Natural killer cell treated with Interleukin-12 subunit alpha and Interleukin-12 subunit beta and Interleukin-15 and Interleukin-18, amount 100 ng/mL, for 72 hours (primary cell): ENCODE results near the gene ELMOD3. TPM values are rescaled to one million over a fixed set of nuclear protein-coding genes. Genes with fewer than 3 reads are reported as not detected.

Source experiments
- ATAC-seq, 2 donors: fragments of 150-1000 bp; cut with Tn5 transposase in 1 of 2; sonication (Bioruptor Pico), chemical (Tn5 transposase) in 1 of 2; 2 replicates each; pipeline ENCODE4 v1.10.0; 2021
- DNase-seq: peaks from one replicate; pipeline ENCODE4 v3.0.0; 2022; ENCODE audit warnings: low spot score
- H3K27ac Mint-ChIP-seq, 2 donors: 1 replicate in 1 of 2; 2 replicates in 1 of 2; pipeline ENCODE4 v1.8.0; 2022; ENCODE audit warnings: mixed read lengths in 2 of 2, mild to moderate bottlenecking in 1 of 2, moderate library complexity in 1 of 2
- H3K27me3 Mint-ChIP-seq, 2 donors: 1 replicate in 1 of 2; 2 replicates in 1 of 2; pipeline ENCODE4 v1.8.0; 2022; ENCODE audit warnings: mixed read lengths in 2 of 2
- H3K36me3 Mint-ChIP-seq: one replicate; pipeline ENCODE4 v1.8.0; 2022; ENCODE audit warnings: mixed read lengths
- H3K4me1 Mint-ChIP-seq, 2 donors: 1 replicate in 1 of 2; 2 replicates in 1 of 2; pipeline ENCODE4 v1.8.0; 2022; ENCODE audit warnings: low read depth in 2 of 2, mixed read lengths in 2 of 2, mild to moderate bottlenecking in 1 of 2
- H3K4me3 Mint-ChIP-seq: one replicate; pipeline ENCODE4 v1.8.0; 2022; ENCODE audit warnings: mixed read lengths
- H3K9me3 Mint-ChIP-seq: 2 replicates; pipeline ENCODE4 v1.8.0; 2022; ENCODE audit warnings: mixed read lengths
- total RNA-seq, 2 donors: library from RNA; stranded (reverse); gene quantifications; one replicate each; pipeline ENCODE4 v1.2.3, GENCODE V29; 2022

Gene ELMOD3
- total RNA-seq, 2 donors from 2014 or later, result 19.8 to 19.9 TPM

DNA sequence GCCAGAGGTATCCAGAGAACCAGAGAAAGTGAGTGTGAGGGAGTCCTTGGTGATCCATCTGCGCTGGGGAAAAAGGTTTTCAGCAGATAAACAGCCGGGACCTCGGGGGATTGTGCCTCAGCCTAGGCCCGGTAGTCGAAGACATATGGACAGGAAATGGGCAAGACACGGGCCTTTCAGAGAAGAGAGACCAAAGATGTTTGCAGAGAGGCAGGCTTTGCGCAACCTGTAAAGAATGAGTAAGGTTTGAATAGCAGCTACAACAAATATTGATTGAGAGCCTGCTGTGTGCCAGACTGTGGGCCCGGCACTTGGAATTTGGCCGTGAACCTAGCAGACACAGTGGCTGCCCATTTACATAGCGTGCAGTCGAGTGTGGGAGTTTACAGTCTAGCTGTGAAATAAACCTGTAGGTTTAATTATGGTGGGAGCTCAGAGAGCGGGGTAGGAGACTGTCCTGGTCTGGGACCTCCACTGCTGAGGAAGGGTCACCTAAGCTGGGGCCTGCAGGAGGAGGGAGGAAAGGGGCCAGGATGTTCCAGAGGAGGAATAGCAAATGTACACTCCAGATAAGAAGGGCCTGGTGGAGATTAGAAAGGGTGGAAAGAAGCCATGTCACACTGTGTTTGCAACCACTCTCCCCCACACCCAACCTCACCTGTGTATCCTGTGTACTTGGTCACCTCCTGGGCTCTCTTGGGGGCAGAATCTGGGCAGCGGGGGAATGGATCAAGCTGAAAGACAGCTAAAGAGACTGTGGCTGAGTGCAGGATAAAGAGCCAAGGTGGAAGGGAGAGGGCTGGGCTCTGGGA lies 66.9 kb downstream of the ELMOD3 start:
- Mint-ChIP-seq H3K4me3 (peak overlapping the region; percentile 64), H3K4me1 (peaks cover 25% of the 10 kb centered on the region in 2 donors), H3K36me3 (no peaks in the 10 kb centered on the region), H3K27me3 (no peaks in the 10 kb centered on the region), H3K27ac (peak overlapping the region; percentile 80 to 93), H3K9me3 (no peaks in the 10 kb centered on the region)
- ATAC-seq (no peak), DNase-seq (no peak)

DNA sequence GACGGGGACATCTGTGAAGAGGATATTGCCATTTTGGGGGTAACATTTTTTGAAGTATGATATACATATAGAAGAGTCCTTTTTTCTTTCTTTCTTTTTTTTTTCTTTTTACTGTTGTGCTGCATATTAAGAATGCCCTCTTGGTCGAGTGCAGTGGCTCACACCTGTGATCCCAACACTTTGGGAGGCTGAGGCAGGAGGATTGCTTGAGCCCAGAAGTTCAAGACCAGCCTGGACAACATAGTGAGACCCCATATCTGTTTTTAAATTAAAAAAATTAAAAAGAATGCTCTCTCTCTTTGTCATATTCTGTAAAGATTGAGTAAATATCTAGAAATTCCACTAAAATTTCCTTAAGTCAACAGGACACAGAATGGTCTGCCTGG lies 67.5 kb downstream of the ELMOD3 start:
- no peak for DNase-seq
- Mint-ChIP-seq H3K4me1 (peaks cover 25% of the 10 kb centered on the region in 2 donors), H3K27ac (peak overlapping the region in 1 of 2 donors; percentile 93), H3K4me3 (no peak overlapping the region), H3K36me3 (no peaks in the 10 kb centered on the region), H3K9me3 (no peaks in the 10 kb centered on the region), H3K27me3 (no peaks in the 10 kb centered on the region)
- no peak for ATAC-seq

DNA sequence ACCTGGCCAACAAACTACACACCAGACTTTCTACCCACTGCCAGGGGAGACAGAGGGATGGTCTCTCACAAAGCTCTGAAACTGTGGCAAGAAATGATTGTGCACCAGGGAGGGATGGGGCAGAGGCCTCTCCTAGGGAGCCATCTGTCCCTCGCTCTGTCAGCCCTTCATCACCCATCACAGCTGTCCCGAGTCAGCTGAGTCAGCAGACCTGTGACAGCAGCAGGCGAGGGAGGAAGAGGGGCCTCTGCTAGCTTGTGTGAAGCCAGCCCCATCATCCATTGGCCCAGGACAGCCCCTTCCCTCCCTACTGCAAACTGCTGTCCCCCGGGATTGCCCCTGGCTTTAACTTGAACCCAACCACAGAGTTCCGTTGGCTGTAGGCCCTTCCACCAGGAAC lies 69.0 kb downstream of the ELMOD3 start:
- Mint-ChIP-seq H3K36me3 (no peaks in the 10 kb centered on the region), H3K9me3 (no peaks in the 10 kb centered on the region), H3K4me3 (no peak overlapping the region), H3K27ac (no peak overlapping the region), H3K27me3 (no peaks in the 10 kb centered on the region), H3K4me1 (peaks cover 25% of the 10 kb centered on the region in 2 donors)
- ATAC-seq, result no peak
- no peak for DNase-seq

DNA sequence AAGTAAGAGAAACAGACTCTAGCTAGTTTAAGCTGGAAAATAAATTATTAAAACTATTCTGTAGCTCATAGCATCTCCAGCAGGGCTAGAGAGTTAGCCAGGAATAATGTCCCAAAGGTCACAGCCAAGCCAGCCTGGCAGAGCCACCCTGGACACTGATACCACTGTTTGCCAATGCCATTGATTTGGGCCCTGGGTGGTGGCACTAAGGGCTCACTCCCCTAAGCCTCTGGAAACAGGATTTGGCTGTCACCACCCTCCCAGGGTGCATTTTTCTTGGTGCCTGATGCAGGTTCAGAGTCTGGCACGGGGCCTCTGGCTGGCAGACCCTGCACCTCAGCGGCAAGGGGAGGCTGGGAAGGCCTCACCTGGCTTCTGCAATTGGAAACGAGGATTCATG lies 71.0 kb downstream of the ELMOD3 start:
- no peak for ATAC-seq

DNA sequence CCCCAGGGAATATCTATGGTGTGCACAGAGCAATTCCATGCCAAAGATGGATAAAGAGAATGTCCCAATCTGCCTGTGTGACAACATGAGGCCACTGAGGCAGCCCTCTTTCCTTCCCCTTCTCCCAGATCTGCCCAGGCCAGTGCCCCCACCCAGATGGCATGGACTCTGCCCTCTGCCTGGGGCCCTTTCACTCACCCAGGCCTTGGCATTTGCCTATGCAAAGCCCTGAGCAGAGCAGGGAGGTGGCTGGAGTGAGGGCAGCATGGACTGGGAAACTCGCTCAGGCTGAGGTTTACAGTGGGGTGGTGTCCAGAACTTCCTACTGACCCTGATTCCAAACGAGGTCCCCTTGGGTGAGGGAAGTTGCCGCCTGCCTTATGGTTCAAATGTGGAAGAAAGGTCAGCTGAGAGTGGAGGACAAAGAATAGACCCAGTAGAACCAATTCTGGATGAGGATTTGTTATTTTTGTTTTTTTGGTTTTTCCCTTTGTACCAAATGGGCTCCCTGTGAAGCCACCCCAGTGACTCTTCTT lies 72.8 kb downstream of the ELMOD3 start:
- DNase-seq (no peak), ATAC-seq (no peak)
- Mint-ChIP-seq H3K36me3 (no peaks in the 10 kb centered on the region), H3K4me3 (no peak overlapping the region), H3K9me3 (no peaks in the 10 kb centered on the region), H3K27me3 (no peaks in the 10 kb centered on the region), H3K4me1 (no peaks in the 10 kb centered on the region), H3K27ac (no peak overlapping the region)

More for the DNA sequence above, 71.0 kb downstream of the ELMOD3 start:
- peaks cover 12 to 14% of the 10 kb centered on the region in 2 donors for H3K4me1 Mint-ChIP-seq
- no peaks in the 10 kb centered on the region for H3K27me3 Mint-ChIP-seq
- no peaks in the 10 kb centered on the region for H3K9me3 Mint-ChIP-seq
- no peaks in the 10 kb centered on the region for H3K36me3 Mint-ChIP-seq
- H3K27ac Mint-ChIP-seq, result no peak overlapping the region
- no peak for DNase-seq
- no peak overlapping the region for H3K4me3 Mint-ChIP-seq

DNA sequence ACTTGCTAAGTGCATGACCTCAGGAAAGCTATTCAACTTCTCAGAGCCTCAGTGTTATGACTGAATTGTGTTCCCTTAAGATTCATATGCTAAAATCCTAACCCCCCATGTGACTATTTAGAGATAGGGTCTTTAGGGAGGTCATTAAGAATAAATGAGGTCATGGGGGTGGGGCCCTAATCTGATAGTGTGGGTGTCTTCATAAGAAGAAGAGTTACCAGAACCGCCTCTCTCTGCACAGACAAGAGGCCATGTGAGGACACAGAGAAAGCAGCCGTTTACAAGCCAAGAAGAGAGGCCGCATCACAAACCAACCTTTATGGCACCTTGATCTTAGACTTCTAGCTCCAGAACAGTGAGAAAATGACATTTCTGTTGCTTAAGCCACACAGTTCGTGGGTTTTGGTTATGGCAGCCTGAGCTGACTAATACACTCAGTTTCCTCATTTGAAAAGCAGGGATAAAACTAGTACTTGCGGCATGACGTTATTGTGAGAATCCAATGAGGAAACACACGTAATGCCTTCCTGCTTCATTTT lies 73.8 kb downstream of the ELMOD3 start:
- ATAC-seq (no peak), DNase-seq (no peak)
- Mint-ChIP-seq H3K4me3 (no peak overlapping the region), H3K27ac (no peak overlapping the region), H3K36me3 (no peaks in the 10 kb centered on the region), H3K4me1 (no peaks in the 10 kb centered on the region), H3K27me3 (no peaks in the 10 kb centered on the region), H3K9me3 (no peaks in the 10 kb centered on the region)

DNA sequence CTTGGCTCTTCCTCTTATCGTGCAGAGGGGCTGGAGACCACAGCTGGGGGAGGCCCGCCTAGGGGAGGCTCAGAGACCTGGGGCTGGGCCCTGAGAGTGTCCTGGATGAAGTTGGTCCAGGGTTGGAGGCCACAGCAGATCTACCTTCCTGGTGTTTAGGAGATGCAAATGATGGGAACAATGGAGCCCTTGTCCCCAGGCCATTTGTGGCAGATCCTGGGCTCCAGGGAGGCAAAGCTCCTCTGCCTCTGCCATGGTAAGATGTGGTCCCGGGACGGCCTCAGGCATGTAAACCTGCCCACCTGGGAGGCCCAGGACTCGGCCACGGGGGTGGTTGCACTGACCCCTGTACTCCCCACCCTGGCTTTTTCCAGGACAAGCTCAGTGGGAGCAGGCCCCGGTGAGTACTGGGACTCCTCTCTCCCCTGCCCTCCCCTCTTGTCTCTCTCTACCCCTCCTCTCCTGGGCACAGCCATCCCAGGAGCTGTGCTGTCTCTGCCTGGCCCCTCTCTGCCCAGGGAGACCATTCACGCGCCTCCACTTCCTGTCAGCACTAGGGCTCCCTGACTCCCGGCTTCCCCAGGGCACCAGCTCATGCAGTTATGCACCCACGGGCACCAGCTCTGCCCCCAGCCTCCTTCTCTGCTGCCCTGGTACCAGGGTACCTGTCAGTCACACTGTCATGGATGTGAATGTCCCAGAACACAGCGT lies 74.8 kb downstream of the ELMOD3 start:
- H3K27me3 Mint-ChIP-seq, result no peaks in the 10 kb centered on the region
- ATAC-seq, result no peak

DNA sequence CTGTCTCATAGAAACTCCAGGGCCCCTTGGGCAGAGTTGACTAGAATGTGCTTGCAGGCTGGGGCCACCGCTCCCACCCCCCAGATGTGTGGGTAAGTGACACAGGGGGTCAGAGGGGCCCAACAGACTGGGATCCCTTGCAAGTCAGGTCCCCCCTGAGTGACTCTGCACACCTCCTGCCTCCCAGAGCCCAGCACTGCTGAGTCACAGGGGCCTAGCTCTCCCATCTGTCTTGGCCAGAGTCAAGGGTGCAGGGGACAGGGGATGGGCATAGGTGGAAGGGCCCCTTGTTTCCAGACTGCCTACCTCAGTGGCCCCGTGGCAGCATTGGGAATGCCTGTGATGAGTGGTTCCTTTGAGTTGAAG lies 75.3 kb downstream of the ELMOD3 start:
- no peaks in the 10 kb centered on the region for H3K36me3 Mint-ChIP-seq
- no peak for DNase-seq
- H3K9me3 Mint-ChIP-seq, result no peaks in the 10 kb centered on the region
- no peak overlapping the region for H3K4me3 Mint-ChIP-seq
- H3K4me1 Mint-ChIP-seq, result no peaks in the 10 kb centered on the region
- peak in 1 of 2 donors; percentile 17 for ATAC-seq
- H3K27me3 Mint-ChIP-seq, result no peaks in the 10 kb centered on the region
- no peak overlapping the region for H3K27ac Mint-ChIP-seq

More for the DNA sequence above, 74.8 kb downstream of the ELMOD3 start:
- Mint-ChIP-seq H3K4me3 (no peak overlapping the region), H3K36me3 (no peaks in the 10 kb centered on the region), H3K27ac (no peak overlapping the region), H3K9me3 (no peaks in the 10 kb centered on the region), H3K4me1 (no peaks in the 10 kb centered on the region)
- no peak for DNase-seq

DNA sequence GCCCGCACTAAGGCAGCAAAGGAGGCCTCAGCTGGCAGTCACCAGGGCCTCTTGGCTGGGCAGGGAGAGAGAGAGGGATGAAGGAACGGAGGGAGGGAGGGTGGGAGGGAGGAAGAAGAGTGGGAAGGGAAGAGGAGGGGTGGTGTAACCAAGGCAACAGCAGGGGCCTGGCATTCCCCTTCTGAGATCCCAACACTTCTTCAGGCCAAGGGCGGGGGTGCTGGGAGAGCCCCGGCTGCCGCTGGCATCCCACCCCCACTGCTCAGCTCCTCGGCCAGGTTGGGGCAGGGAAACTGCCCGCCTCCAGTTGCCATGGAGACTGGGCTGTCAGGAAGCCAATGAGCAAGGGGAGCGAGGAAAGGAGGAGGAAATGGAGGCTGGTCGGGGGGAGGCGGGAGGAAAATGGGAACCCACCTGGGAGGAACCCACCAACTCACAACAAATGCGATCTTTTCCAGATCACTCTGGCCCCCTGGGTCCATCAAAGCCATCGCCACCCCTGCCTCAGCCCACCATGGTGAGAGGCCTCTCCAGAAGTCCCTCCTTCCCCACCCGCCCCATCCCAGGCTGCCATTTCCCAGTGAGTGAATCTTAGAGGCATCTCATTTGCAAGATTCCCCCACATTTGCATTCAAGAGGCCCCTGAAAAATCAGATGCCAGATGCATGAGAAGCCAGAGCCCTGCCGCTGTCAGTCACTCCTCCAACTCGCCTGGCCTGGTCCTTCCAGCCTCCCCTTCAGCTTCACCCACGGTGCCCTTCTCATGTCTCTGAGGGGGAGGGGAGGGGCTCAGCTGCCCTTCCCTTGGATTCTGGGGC lies 76.4 kb downstream of the ELMOD3 start:
- H3K9me3 Mint-ChIP-seq, result no peaks in the 10 kb centered on the region
- no peak for ATAC-seq
- no peaks in the 10 kb centered on the region for H3K27me3 Mint-ChIP-seq
- H3K4me3 Mint-ChIP-seq, result no peak overlapping the region
- H3K27ac Mint-ChIP-seq, result no peak overlapping the region
- DNase-seq, result no peak
- H3K36me3 Mint-ChIP-seq, result no peaks in the 10 kb centered on the region
- H3K4me1 Mint-ChIP-seq, result no peaks in the 10 kb centered on the region

DNA sequence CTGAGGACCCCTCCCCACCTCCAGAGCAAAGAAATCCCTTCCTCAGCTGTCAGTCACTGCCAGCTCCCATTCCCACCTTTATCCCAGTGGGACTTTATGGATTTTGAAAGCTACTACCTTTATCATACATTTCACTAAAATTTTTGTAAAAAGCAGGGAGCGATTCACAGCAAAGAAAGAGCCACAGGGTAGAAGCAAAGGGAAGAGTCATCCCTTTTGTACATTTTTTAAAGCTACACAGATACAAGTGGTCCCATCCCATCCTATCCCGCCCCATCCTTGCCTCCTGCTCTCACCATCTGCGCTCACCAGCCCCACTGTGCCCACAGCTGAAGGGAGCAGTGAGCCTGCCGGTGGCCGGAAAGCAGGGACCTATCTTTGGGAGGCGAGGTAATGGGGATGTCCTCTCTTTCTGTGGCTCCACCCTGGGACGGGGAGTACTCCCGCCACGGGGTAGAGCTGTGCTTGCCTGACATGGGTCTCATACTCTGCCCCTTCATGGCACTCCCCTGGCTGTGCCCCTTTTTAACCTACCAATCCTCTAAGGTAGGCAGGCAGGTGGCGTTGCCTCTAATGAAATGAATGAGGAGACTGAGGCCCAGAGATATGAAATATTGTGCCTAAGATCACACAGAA lies 77.1 kb downstream of the ELMOD3 start:
- no peak for ATAC-seq
- Mint-ChIP-seq H3K27me3 (no peaks in the 10 kb centered on the region), H3K36me3 (no peaks in the 10 kb centered on the region), H3K4me1 (no peaks in the 10 kb centered on the region), H3K4me3 (no peak overlapping the region), H3K27ac (no peak overlapping the region), H3K9me3 (no peaks in the 10 kb centered on the region)
- DNase-seq, result no peak

DNA sequence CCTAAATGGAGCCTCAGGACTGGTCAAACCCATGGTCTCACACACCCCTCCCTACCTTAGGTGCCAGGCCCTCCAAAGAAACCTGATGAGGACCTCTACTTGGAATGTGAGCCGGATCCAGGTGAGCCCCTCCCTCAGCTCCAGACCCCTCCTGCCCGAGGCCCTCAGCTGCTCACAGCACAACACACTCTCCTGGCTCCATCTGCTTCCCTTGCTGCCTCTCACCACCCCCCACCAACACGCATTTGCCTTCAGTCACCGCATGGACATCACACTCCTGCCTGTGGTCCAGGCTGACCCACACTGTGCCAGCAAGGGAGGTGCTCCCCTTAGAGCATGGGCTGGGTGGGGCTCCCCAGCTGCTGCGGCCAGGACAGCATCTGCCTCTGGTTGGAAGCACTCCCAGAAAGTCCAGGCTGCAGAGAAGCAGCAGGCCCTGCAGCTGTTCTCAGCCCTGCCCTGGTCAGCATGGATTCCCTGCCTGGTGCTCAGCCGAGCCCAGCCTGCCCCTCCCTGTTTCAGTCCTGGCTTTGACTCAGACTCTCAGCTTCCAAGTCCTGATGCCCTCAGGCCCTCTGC lies 79.0 kb downstream of the ELMOD3 start:
- no peak for DNase-seq
- Mint-ChIP-seq H3K4me1 (peaks cover 7 to 8% of the 10 kb centered on the region in 2 donors), H3K9me3 (no peaks in the 10 kb centered on the region), H3K36me3 (no peaks in the 10 kb centered on the region), H3K27me3 (no peaks in the 10 kb centered on the region), H3K27ac (no peak overlapping the region), H3K4me3 (no peak overlapping the region)
- no peak for ATAC-seq

DNA sequence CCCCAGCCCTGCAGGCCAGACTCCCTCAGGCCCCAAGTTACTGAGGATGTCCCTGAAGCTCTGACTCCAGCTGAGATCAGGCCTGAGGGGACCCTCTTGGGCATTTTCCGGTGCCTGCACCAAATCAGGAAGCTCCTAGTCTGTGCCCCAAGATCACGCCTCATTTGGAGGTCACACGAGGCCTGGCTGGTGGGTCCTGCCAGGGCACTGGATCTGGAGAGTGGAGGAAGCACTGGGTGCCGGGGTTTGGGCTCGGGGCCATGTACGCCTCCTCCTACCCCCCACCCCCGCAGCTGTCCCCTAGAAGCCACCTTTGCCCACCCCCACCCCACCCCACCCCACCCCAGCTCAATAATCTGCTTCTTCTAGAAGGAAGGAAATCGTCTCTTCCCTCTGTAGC lies 80.1 kb downstream of the ELMOD3 start:
- Mint-ChIP-seq H3K9me3 (no peaks in the 10 kb centered on the region), H3K4me1 (peaks cover 7 to 8% of the 10 kb centered on the region in 2 donors), H3K27ac (no peak overlapping the region), H3K27me3 (no peaks in the 10 kb centered on the region), H3K4me3 (no peak overlapping the region), H3K36me3 (no peaks in the 10 kb centered on the region)
- DNase-seq (no peak), ATAC-seq (no peak)
